GM06990 (cell line): Measurements from ENCODE around the gene CUBN.

ENCODE experiments used
- DNase-seq: peaks from one replicate; pipeline ENCODE4 v3.0.0-alpha.2; 2011; ENCODE audit not compliant: insufficient read length; ENCODE audit errors: extremely low read depth
- H3K27me3 ChIP-seq: replicated peaks from 2 replicates; pipeline ENCODE4 v1.6.0; 2011; ENCODE audit warnings: low read length; ENCODE audit not compliant: control insufficient read depth, insufficient read depth
- H3K36me3 ChIP-seq: 2 replicates; pipeline ENCODE4 v1.5.1; 2011; ENCODE audit warnings: low read length; ENCODE audit not compliant: control insufficient read depth, insufficient read depth
- H3K4me3 ChIP-seq: replicated peaks from 2 replicates; pipeline ENCODE4 v1.5.1; 2011; ENCODE audit warnings: low read depth, mild to moderate bottlenecking, control low read depth, low read length
- CTCF ChIP-seq: IDR thresholded peaks from 2 replicates; pipeline ENCODE4 v1.5.1; 2011; ENCODE audit warnings: low read length, control low read depth, mild to moderate bottlenecking, inconsistent platforms; ENCODE audit not compliant: insufficient read depth, poor library complexity, severe bottlenecking

The CUBN gene

DNA sequence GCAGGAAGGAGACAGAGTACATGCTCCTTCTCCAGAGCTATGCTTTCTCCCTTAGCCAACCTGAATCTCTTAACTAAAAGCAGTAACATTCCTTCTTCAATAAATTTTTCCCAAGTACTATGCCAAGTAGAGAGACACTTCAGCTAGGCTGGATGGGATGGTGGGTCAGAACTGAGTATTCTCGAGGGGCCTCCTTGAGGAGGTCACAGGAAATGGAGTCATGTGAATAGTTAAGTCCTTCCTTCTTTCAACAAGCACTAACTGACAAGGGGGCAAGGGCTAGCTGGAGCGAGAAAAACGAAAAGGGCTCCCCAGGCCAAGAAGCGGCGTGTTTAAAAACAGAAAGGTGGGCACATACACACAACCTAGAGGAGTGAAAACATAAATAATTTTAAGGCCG lies 317.8 kb downstream of the CUBN start:
- no peak for TF ChIP-seq CTCF
- DNase-seq: no peak
- peaks cover 1% of the 10 kb centered on the region for H3K36me3 ChIP-seq
- no peak overlapping the region for H3K4me3 ChIP-seq
- no peaks in the 10 kb centered on the region for H3K27me3 ChIP-seq

DNA sequence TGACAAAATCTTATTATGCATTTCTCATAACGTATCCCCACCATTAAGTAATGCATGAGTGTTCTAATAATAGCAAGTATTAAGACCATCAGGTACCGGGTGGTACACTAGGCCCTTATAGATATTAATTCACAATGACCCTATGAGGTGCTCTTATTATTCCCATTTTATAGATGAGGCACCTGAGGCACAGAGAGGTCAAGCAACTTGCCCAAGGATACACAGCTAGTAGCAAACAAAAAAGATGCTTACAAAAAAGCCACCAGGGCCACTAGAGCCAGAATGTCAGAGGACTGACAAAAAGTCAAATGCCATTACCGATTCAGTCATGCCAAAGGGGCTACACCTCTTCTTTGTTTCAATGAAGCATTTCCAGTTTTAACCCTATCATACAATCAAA lies 318.3 kb downstream of the CUBN start:
- TF ChIP-seq CTCF: no peak
- DNase-seq: no peak
- H3K36me3 ChIP-seq: peaks cover 1% of the 10 kb centered on the region
- no peaks in the 10 kb centered on the region for H3K27me3 ChIP-seq
- no peak overlapping the region for H3K4me3 ChIP-seq

- TF ChIP-seq CTCF: peak; percentile 72
- Histone ChIP-seq H3K36me3 (no peaks in the 10 kb centered on the region; the same call in none of the 2 replicates), H3K27me3 (no peaks in the 10 kb centered on the region), H3K4me3 (no peak overlapping the region)
- no peak for DNase-seq
These were observed 320.4 kb downstream of the CUBN start for GRCh38 chr10:16809074-16809718.

DNA sequence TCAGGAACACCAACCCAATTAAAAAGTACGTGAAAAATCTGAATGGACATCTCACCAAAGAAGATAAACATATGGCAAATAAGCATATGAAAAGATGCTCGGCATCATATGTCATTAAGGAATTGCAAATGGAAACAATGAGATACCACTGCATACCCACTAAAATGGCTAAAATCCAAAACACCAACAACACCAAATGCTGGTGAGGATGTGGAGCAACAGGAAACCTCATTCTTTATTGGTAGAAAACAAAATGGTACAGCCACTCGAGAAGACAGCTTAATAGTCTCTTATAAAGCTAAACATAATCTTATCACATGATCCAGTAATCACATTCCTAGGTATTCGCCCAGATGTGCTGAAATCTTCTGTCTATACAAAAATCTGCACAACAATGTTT lies 325.5 kb downstream of the CUBN start:
- Histone ChIP-seq H3K4me3 (no peak overlapping the region), H3K27me3 (no peaks in the 10 kb centered on the region), H3K36me3 (no peaks in the 10 kb centered on the region)
- no peak for DNase-seq
- no peak for TF ChIP-seq CTCF

- no peak for TF ChIP-seq CTCF
- DNase-seq: no peak
- H3K27me3 ChIP-seq: no peaks in the 10 kb centered on the region
- H3K36me3 ChIP-seq: no peaks in the 10 kb centered on the region
- H3K4me3 ChIP-seq: no peak overlapping the region
These were observed 326.1 kb downstream of the CUBN start for GRCh38 chr10:16803464-16803863.

DNA sequence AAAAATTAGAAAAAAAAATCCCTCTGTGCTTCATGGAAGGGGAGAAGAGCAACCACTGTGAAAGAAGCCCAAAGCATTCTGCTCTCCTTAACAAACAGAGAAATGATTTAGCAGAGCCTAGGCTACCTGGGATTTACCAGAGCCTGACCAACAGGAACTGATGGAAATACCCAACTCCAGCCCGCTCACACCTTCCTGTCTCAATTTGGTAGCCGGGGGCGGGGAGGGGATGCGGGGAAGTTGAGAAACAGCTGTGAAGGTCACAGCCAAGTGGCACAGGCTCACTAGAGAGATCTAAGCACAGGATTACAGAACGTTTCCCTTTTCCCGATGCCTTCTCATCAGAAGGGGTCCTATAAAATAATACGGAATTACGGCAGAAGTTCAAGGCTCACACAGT lies 330.0 kb downstream of the CUBN start:
- DNase-seq: peak; percentile 48
- Histone ChIP-seq H3K27me3 (no peaks in the 10 kb centered on the region), H3K36me3 (no peaks in the 10 kb centered on the region; the same call in 1 of the 2 replicates), H3K4me3 (peak overlapping the region; percentile 25)
- no peak for TF ChIP-seq CTCF
